Cardiac fibroblast (primary cell): ENCODE measurements around the gene EBF4.
A peak's percentile ranks its signal among the peaks of the same experiment; 100 is the strongest.

Experiments
- DNase-seq, 2 donors: peaks; one replicate each; pipeline versions ENCODE4 v3.0.0 to v3.0.0-alpha.2; 2010; ENCODE audit warnings: low read depth in 2 of 2
- H3K4me3 ChIP-seq, 2 donors: replicated peaks in 1 of 2; 1 replicate in 1 of 2; 2 replicates in 1 of 2; pipeline ENCODE4 v1.5.1; 2011; ENCODE audit warnings: low read depth in 2 of 2, low read length in 2 of 2, mild to moderate bottlenecking in 2 of 2, moderate library complexity in 1 of 2
- CTCF ChIP-seq: IDR thresholded peaks from one replicate; pipeline ENCODE4 v1.5.1; 2011; ENCODE audit warnings: low read depth, mild to moderate bottlenecking, low read length, inconsistent platforms

EBF4 gene

GRCh38 chr20:2742934-2743559 is 50.5 kb downstream of the EBF4 start:
- peak; percentile 96 for TF ChIP-seq CTCF
- peak; percentile 64 to 71 for DNase-seq
- no peak overlapping the region for H3K4me3 ChIP-seq

GRCh38 chr20:2745060-2745910 is 52.7 kb downstream of the EBF4 start:
- H3K4me3 ChIP-seq: no peak overlapping the region
- no peak for DNase-seq
- TF ChIP-seq CTCF: no peak

- DNase-seq: no peak
- H3K4me3 ChIP-seq: no peak overlapping the region
- TF ChIP-seq CTCF: no peak
Observed at GRCh38 chr20:2745936-2746635, 53.5 kb downstream of the EBF4 start.

- no peak for DNase-seq
- H3K4me3 ChIP-seq: no peak overlapping the region
- no peak for TF ChIP-seq CTCF
Observed at GRCh38 chr20:2746636-2747265, 54.2 kb downstream of the EBF4 start.

DNA sequence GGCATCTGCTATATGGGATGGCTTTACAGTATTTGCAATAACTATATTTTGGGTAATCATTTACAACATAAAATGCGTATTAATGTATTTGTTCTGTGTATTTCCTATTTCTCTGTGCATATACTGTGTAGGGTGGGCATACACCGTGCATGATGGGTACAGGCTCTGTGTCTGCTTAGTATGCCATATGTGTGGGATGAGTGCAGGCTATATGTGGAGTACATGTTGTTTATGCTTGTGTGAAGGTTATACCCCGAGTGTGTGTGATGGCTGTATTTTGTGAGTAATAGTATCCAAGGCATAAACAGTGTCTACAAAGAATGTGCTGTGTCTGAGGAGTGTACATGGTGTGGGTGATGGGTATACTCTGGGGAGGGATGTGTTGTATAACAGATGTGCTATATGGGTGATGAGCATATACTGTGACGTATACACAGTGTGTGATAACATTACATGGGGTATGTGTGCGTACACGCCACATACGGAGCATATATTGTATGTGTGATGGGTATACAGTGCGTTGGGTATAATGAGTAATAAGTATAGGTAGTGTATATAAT is 55.2 kb downstream of the EBF4 start:
- no peak for DNase-seq
- TF ChIP-seq CTCF: no peak
- no peak overlapping the region for H3K4me3 ChIP-seq
